ENCODE data around the gene PET117. TPM values are rescaled to one million over a fixed set of nuclear protein-coding genes. Genes with fewer than 3 reads are reported as not detected.
"Not testable (repeated sequence)": the region's sequence is repeated elsewhere in the genome, so short reads cannot be mapped to it uniquely, and the experiment has no call there.

Gene PET117
- total RNA-seq (2021) = 27.5 and 34.7 TPM in 2 replicates
- Bru-seq, nascent RNA = percentile 83 among the genes with signal in this experiment
- percentile 68 among the genes with signal in this experiment for BruChase-seq, experiment 1, labeled RNA remaining after a 2-hour chase
- percentile 63 among the genes with signal in this experiment for BruChase-seq, experiment 2, labeled RNA remaining after a 6-hour chase
- long read RNA-seq, transcript PET117-201 (2 exons, 1,141 nt) = major isoform, 69 of 71 reads
- long read RNA-seq, partial matches to known transcripts = 0 of 71 reads
- long read RNA-seq, other reads (novel, unspliced or antisense) = 2 of 71 reads

GRCh38 chr20:18137412-18138265, at the start of gene PET117, which contains the start of gene KAT14:
Gene PET117, plus strand, starts transcription at chr20:18137863. Its CDS starts 93 bp downstream, at chr20:18137956.
Gene KAT14, plus strand, starts transcription at chr20:18137863. Its CDS starts 4,798 bp downstream, at chr20:18142661.
- TF ChIP-seq CTCF (conservative IDR thresholded peaks at IDR 0.05) = no peak
- no peak for TF ChIP-seq EZH2 (IDR thresholded peaks at IDR 0.05; ENCODE audit: low read depth)
- Histone ChIP-seq H3K27ac (peak within 1 kb of the TSS; percentile 64), H3K79me2 (ENCODE audit: low read depth) (peaks cover 45% of the 10 kb centered on the region), H3K4me2 (peak within 1 kb of the TSS; percentile 95), H3K36me3 (ENCODE audit: low read depth) (peaks cover 6% of the 10 kb centered on the region; the same call in 1 of the 2 replicates), H3K27me3 (ENCODE audit: insufficient read depth, low read depth) (no peaks in the 10 kb centered on the region), H3K4me1 (replicated peaks; ENCODE audit: insufficient read depth) (peaks cover 24% of the 10 kb centered on the region), H3K9me3 (ENCODE audit: insufficient read depth, low read depth) (no peaks in the 10 kb centered on the region), H3K9me2 (ENCODE audit: insufficient read depth) (no peaks in the 10 kb centered on the region), H3K4me3 (peak within 1 kb of the TSS; percentile 96), H3F3A (ENCODE audit: insufficient read depth, low read depth) (peaks cover 7% of the 10 kb centered on the region; the same call in 1 of the 2 replicates), H4K20me1 (ENCODE audit: insufficient read depth) (no peaks in the 10 kb centered on the region), H2AFZ (peak within 1 kb of the TSS; percentile 100)
- ChIA-PET POLR2A (ENCODE audit: unreplicated experiment) (interaction anchor here (0.6 to 0.9 kb wide), 2 partner anchors 22 to 116 kb away, joined by 3 read pairs; no protein-coding TSS in a partner anchor), CTCF (no interaction called here)
- no TSS peak for BruUV-seq (replicated peaks)
- peak; percentile 74 to 94 for DNase-seq
- intact Hi-C loops (cut with micrococcal nuclease; ENCODE audit: unreplicated experiment) = loop anchor here (2.0 kb wide), 1 partner anchor 79 kb away; no protein-coding TSS in a partner anchor

- H3K36me3 ChIP-seq (ENCODE audit: low read depth); H3K79me2 ChIP-seq (ENCODE audit: low read depth); intact Hi-C loops (cut with micrococcal nuclease; ENCODE audit: unreplicated experiment); H2AFZ ChIP-seq; CTCF ChIA-PET; H3F3A ChIP-seq (ENCODE audit: insufficient read depth, low read depth); POLR2A ChIA-PET (ENCODE audit: unreplicated experiment); DNase-seq; H3K4me2 ChIP-seq; H3K27me3 ChIP-seq (ENCODE audit: insufficient read depth, low read depth); H3K27ac ChIP-seq; H3K9me2 ChIP-seq (ENCODE audit: insufficient read depth); BruUV-seq (replicated peaks); H3K4me1 ChIP-seq (replicated peaks; ENCODE audit: insufficient read depth); H3K9me3 ChIP-seq (ENCODE audit: insufficient read depth, low read depth); H3K4me3 ChIP-seq; H4K20me1 ChIP-seq (ENCODE audit: insufficient read depth): not testable (repeated sequence)
Measured at GRCh38 chr20:18088298-18088697, 49.4 kb upstream of the PET117 start.

- H3F3A ChIP-seq (ENCODE audit: insufficient read depth, low read depth); H3K9me3 ChIP-seq (ENCODE audit: insufficient read depth, low read depth); H3K9me2 ChIP-seq (ENCODE audit: insufficient read depth); H2AFZ ChIP-seq; intact Hi-C loops (cut with micrococcal nuclease; ENCODE audit: unreplicated experiment); H3K36me3 ChIP-seq (ENCODE audit: low read depth); H4K20me1 ChIP-seq (ENCODE audit: insufficient read depth); H3K4me2 ChIP-seq; POLR2A ChIA-PET (ENCODE audit: unreplicated experiment); DNase-seq; BruUV-seq (replicated peaks); H3K27me3 ChIP-seq (ENCODE audit: insufficient read depth, low read depth); H3K4me1 ChIP-seq (replicated peaks; ENCODE audit: insufficient read depth); H3K4me3 ChIP-seq; CTCF ChIA-PET; H3K27ac ChIP-seq; H3K79me2 ChIP-seq (ENCODE audit: low read depth): not testable (repeated sequence)
Measured at GRCh38 chr20:18088841-18089240, 48.8 kb upstream of the PET117 start.

GRCh38 chr20:18090044-18090443, 47.6 kb upstream of the PET117 start:
- CTCF ChIA-PET = no interaction called here

More at GRCh38 chr20:18090044-18090443, 47.6 kb upstream of the PET117 start:
- Histone ChIP-seq H3F3A (ENCODE audit: insufficient read depth, low read depth) (no peaks in the 10 kb centered on the region), H3K4me3 (no peak overlapping the region), H3K9me3 (ENCODE audit: insufficient read depth, low read depth) (no peaks in the 10 kb centered on the region), H3K9me2 (ENCODE audit: insufficient read depth) (no peaks in the 10 kb centered on the region), H3K36me3 (ENCODE audit: low read depth) (no peaks in the 10 kb centered on the region), H3K27ac (no peak overlapping the region), H4K20me1 (ENCODE audit: insufficient read depth) (no peaks in the 10 kb centered on the region), H3K27me3 (ENCODE audit: insufficient read depth, low read depth) (no peaks in the 10 kb centered on the region), H3K79me2 (ENCODE audit: low read depth) (no peaks in the 10 kb centered on the region), H3K4me1 (replicated peaks; ENCODE audit: insufficient read depth) (no peaks in the 10 kb centered on the region), H3K4me2 (no peak overlapping the region), H2AFZ (no peak overlapping the region)
- DNase-seq = no peak
- BruUV-seq (replicated peaks) = no TSS peak
- TF ChIP-seq EZH2 (IDR thresholded peaks at IDR 0.05; ENCODE audit: low read depth) = no peak
- no peak for TF ChIP-seq CTCF (conservative IDR thresholded peaks at IDR 0.05)
- intact Hi-C loops (cut with micrococcal nuclease; ENCODE audit: unreplicated experiment) = no loop called here
- POLR2A ChIA-PET (ENCODE audit: unreplicated experiment) = no interaction called here

Data from PC-9 (cell line).